ENCODE results near the gene KRTAP2-3. TPM values are rescaled to one million over a fixed set of nuclear protein-coding genes. Genes with fewer than 3 reads are reported as not detected.

Gene KRTAP2-3
- total and polyA plus RNA-seq, 2 experiments from 2014 or later: not detected

DNA sequence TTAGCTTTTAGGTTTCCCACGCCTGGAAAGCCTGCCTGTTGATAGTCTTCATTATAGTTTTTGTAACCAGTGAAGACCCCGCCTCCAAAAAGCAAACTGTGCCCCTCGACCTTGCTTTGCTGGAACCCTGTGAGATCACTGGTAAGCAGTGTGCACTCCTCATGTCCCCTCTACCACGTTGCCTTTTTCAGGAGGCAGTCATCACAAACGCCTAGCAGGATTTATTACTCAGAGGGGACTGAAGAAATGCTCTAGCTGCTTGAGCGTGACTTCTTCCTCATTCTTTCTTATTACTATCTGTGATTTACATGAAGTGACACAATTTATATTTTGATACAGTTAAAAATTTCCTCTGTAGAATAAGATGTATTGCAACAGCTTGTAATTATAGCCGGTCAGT lies 44.5 kb downstream of the KRTAP2-3 start (continued):
- TF ChIP-seq, protein P1, sequence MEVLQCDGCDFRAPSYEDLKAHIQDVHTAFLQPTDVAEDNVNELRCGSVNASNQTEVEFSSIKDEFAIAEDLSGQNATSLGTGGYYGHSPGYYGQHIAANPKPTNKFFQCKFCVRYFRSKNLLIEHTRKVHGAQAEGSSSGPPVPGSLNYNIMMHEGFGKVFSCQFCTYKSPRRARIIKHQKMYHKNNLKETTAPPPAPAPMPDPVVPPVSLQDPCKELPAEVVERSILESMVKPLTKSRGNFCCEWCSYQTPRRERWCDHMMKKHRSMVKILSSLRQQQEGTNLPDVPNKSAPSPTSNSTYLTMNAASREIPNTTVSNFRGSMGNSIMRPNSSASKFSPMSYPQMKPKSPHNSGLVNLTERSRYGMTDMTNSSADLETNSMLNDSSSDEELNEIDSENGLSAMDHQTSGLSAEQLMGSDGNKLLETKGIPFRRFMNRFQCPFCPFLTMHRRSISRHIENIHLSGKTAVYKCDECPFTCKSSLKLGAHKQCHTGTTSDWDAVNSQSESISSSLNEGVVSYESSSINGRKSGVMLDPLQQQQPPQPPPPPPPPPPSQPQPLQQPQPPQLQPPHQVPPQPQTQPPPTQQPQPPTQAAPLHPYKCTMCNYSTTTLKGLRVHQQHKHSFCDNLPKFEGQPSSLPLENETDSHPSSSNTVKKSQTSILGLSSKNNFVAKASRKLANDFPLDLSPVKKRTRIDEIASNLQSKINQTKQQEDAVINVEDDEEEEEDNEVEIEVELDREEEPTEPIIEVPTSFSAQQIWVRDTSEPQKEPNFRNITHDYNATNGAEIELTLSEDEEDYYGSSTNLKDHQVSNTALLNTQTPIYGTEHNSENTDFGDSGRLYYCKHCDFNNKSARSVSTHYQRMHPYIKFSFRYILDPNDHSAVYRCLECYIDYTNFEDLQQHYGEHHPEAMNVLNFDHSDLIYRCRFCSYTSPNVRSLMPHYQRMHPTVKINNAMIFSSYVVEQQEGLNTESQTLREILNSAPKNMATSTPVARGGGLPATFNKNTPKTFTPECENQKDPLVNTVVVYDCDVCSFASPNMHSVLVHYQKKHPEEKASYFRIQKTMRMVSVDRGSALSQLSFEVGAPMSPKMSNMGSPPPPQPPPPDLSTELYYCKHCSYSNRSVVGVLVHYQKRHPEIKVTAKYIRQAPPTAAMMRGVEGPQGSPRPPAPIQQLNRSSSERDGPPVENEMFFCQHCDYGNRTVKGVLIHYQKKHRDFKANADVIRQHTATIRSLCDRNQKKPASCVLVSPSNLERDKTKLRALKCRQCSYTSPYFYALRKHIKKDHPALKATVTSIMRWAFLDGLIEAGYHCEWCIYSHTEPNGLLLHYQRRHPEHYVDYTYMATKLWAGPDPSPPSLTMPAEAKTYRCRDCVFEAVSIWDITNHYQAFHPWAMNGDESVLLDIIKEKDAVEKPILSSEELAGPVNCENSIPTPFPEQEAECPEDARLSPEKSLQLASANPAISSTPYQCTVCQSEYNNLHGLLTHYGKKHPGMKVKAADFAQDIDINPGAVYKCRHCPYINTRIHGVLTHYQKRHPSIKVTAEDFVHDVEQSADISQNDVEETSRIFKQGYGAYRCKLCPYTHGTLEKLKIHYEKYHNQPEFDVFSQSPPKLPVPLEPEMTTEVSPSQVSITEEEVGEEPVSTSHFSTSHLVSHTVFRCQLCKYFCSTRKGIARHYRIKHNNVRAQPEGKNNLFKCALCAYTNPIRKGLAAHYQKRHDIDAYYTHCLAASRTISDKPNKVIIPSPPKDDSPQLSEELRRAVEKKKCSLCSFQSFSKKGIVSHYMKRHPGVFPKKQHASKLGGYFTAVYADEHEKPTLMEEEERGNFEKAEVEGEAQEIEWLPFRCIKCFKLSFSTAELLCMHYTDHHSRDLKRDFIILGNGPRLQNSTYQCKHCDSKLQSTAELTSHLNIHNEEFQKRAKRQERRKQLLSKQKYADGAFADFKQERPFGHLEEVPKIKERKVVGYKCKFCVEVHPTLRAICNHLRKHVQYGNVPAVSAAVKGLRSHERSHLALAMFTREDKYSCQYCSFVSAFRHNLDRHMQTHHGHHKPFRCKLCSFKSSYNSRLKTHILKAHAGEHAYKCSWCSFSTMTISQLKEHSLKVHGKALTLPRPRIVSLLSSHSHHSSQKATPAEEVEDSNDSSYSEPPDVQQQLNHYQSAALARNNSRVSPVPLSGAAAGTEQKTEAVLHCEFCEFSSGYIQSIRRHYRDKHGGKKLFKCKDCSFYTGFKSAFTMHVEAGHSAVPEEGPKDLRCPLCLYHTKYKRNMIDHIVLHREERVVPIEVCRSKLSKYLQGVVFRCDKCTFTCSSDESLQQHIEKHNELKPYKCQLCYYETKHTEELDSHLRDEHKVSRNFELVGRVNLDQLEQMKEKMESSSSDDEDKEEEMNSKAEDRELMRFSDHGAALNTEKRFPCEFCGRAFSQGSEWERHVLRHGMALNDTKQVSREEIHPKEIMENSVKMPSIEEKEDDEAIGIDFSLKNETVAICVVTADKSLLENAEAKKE (CRISPR knock-in tag; IDR thresholded peaks at IDR 0.05): no peak
- no peak for TF ChIP-seq STAT1 (IDR thresholded peaks at IDR 0.05; ENCODE audit: unreplicated experiment)
- TF ChIP-seq POLR2AphosphoS5 (IDR thresholded peaks at IDR 0.05; ENCODE audit: low read depth): no peak
- no peak for TF ChIP-seq EZH2 (IDR thresholded peaks at IDR 0.05; ENCODE audit: low read depth, unreplicated experiment)
- TF ChIP-seq, protein P2, sequence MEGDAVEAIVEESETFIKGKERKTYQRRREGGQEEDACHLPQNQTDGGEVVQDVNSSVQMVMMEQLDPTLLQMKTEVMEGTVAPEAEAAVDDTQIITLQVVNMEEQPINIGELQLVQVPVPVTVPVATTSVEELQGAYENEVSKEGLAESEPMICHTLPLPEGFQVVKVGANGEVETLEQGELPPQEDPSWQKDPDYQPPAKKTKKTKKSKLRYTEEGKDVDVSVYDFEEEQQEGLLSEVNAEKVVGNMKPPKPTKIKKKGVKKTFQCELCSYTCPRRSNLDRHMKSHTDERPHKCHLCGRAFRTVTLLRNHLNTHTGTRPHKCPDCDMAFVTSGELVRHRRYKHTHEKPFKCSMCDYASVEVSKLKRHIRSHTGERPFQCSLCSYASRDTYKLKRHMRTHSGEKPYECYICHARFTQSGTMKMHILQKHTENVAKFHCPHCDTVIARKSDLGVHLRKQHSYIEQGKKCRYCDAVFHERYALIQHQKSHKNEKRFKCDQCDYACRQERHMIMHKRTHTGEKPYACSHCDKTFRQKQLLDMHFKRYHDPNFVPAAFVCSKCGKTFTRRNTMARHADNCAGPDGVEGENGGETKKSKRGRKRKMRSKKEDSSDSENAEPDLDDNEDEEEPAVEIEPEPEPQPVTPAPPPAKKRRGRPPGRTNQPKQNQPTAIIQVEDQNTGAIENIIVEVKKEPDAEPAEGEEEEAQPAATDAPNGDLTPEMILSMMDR (conservative IDR thresholded peaks at IDR 0.05; ENCODE audit: low read depth in 2 of 2): no peak
- TF ChIP-seq EZH2phosphoT487 (IDR thresholded peaks at IDR 0.05; ENCODE audit: unreplicated experiment): no peak
- no peak for TF ChIP-seq JUNB (IDR thresholded peaks at IDR 0.05; ENCODE audit: unreplicated experiment)
- TF ChIP-seq ZNF114 (CRISPR knock-in tag; IDR thresholded peaks at IDR 0.05): no peak
- no peak for TF ChIP-seq NANOG (IDR thresholded peaks at IDR 0.05; ENCODE audit: borderline replicate concordance)

DNA sequence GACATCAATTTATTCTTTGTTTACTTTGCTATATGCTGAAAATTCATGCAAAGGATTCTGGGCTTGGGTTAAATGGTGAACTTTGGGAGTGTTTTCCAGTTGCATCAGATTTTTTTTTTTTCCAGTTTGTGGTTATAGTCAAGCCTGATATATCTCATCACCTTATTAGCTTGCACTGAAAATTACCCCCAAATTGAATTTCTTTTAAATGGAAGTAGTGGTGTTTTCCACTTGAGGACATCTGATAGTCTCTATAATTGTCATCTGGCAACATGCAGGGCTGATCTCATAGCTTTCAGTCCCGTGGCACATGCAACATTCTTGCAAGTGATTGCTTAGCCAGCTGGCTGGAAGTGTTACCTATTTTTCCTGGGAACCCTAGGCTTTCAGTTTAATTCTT lies 46.3 kb downstream of the KRTAP2-3 start:
- Mint-ChIP-seq H3K4me3 (no peak overlapping the region), H3K27ac (no peak overlapping the region), H3K27me3 (ENCODE audit: insufficient read depth, low read depth, poor library complexity) (peaks cover under 1% of the 10 kb centered on the region), H3K9me3 (no peaks in the 10 kb centered on the region), H3K4me1 (peaks cover 10% of the 10 kb centered on the region; the same call in 2 of the 3 replicates), H3K36me3 (ENCODE audit: low read depth) (no peaks in the 10 kb centered on the region)
- Histone ChIP-seq H3K27ac (ENCODE audit: low read depth) (no peak overlapping the region), H2AFZ (no peak overlapping the region), H4K20me1 (replicated peaks; ENCODE audit: insufficient read depth) (no peaks in the 10 kb centered on the region), H3K36me3 (ENCODE audit: insufficient read depth) (no peaks in the 10 kb centered on the region), H3K9me2 (ENCODE audit: insufficient read depth) (no peaks in the 10 kb centered on the region; the same call in 1 of the 2 replicates), H3K79me2 (replicated peaks; ENCODE audit: insufficient read depth) (no peaks in the 10 kb centered on the region), H3K4me3 (no peak overlapping the region), H3F3A (replicated peaks; ENCODE audit: low read depth) (no peaks in the 10 kb centered on the region), H3K4me1 (ENCODE audit: insufficient read depth) (peaks cover 13% of the 10 kb centered on the region), H3K4me2 (no peak overlapping the region), H3K27me3 (ENCODE audit: insufficient read depth) (no peaks in the 10 kb centered on the region)
- ATAC-seq (no peak), DNase-seq (ENCODE audit: low spot score) (no peak)
- TF ChIP-seq NANOG (IDR thresholded peaks at IDR 0.05; ENCODE audit: borderline replicate concordance) (no peak), ZNF331 (CRISPR knock-in tag; IDR thresholded peaks at IDR 0.05; ENCODE audit: low read depth) (no peak), CREB1 (CRISPR knock-in tag; IDR thresholded peaks at IDR 0.05; ENCODE audit: low read depth) (no peak), EZH2 (IDR thresholded peaks at IDR 0.05; ENCODE audit: low read depth, unreplicated experiment) (no peak), STAT1 (IDR thresholded peaks at IDR 0.05; ENCODE audit: unreplicated experiment) (no peak), EZH2phosphoT487 (IDR thresholded peaks at IDR 0.05; ENCODE audit: unreplicated experiment) (no peak)
- TF ChIP-seq, protein P2 (conservative IDR thresholded peaks at IDR 0.05; ENCODE audit: low read depth in 2 of 2): no peak
- TF ChIP-seq, protein P3, sequence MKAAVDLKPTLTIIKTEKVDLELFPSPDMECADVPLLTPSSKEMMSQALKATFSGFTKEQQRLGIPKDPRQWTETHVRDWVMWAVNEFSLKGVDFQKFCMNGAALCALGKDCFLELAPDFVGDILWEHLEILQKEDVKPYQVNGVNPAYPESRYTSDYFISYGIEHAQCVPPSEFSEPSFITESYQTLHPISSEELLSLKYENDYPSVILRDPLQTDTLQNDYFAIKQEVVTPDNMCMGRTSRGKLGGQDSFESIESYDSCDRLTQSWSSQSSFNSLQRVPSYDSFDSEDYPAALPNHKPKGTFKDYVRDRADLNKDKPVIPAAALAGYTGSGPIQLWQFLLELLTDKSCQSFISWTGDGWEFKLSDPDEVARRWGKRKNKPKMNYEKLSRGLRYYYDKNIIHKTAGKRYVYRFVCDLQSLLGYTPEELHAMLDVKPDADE (IDR thresholded peaks at IDR 0.05): no peak

Data from GM23338 (cell line).